ENCODE data around the gene AP1B1.

DNA sequence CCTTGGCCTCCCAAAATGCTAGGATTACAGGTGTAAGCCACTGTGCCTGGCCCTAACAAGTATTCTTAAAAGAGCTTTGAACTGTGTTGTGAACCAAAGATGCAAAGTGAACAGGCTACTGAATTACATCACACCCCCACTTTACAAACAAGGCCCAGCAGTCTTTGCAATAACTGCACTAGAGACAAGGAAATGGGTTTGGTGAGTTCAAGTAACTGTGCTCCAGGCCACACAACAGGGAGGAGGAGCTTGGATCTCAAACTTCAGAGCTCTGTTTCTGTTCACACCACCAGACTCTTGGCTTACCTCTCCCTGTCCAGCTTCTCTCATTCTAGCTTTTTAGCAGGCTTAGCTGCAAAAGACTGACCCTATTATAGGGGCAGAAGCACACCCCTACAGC, 42.4 kb downstream of the AP1B1 start:
- TF ChIP-seq, protein P1, sequence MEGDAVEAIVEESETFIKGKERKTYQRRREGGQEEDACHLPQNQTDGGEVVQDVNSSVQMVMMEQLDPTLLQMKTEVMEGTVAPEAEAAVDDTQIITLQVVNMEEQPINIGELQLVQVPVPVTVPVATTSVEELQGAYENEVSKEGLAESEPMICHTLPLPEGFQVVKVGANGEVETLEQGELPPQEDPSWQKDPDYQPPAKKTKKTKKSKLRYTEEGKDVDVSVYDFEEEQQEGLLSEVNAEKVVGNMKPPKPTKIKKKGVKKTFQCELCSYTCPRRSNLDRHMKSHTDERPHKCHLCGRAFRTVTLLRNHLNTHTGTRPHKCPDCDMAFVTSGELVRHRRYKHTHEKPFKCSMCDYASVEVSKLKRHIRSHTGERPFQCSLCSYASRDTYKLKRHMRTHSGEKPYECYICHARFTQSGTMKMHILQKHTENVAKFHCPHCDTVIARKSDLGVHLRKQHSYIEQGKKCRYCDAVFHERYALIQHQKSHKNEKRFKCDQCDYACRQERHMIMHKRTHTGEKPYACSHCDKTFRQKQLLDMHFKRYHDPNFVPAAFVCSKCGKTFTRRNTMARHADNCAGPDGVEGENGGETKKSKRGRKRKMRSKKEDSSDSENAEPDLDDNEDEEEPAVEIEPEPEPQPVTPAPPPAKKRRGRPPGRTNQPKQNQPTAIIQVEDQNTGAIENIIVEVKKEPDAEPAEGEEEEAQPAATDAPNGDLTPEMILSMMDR (IDR thresholded peaks at IDR 0.05): no peak
- TF ChIP-seq POLR2A (IDR thresholded peaks at IDR 0.05): no peak
- TF ChIP-seq POLR2AphosphoS5 (IDR thresholded peaks at IDR 0.05): no peak
